Lower leg skin (tissue), 3 donors: Measurements from ENCODE around the gene DOCK10.

Experiments used
- CTCF ChIP-seq, 3 donors: fragments of 450-650 bp; IDR thresholded peaks; one replicate each; pipeline ENCODE4 v1.5.1; 2016; ENCODE audit warnings: antibody characterized with exemption in 3 of 3, mild to moderate bottlenecking in 3 of 3, moderate library complexity in 2 of 3
- POLR2A ChIP-seq, 2 donors: fragments of 450-650 bp; IDR thresholded peaks; one replicate each; pipeline ENCODE4 v1.6.1; 2016 to 2017; ENCODE audit warnings: antibody characterized with exemption in 2 of 2, mild to moderate bottlenecking in 1 of 2, moderate library complexity in 1 of 2

GRCh38 chr2:224946895-224947294, 95.4 kb downstream of the DOCK10 start:
- TF ChIP-seq CTCF (IDR thresholded peaks at IDR 0.05), result no peak
- TF ChIP-seq POLR2A (IDR thresholded peaks at IDR 0.05), result no peak
